HG03175 (cell line): ENCODE data around the gene MACROD2.

Experiments
- ATAC-seq: cut with Tn5 transposase; IDR thresholded peaks from one replicate; pipeline ENCODE4 v1.9.1; 2021; ENCODE audit warnings: mild to moderate bottlenecking, moderate library complexity; ENCODE audit not compliant: unreplicated experiment

Gene MACROD2

DNA sequence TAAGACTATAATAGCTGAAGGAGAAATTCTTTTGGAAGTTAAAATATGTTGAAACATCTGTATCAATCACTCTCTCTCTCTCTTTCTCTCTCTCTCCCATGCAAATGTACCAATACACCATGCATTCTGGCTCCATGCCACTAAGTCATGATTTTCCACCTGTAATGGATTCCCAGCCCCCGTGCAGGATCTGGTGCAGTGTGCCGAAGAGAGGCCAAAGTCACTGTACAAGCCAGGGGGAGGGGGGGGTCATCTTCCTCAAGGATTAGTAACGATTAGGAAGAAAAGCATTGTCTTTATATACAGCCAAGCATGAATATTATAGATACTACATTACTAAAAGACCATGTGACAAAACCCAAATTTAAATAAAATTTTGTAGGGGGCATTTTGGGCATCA lies 1852.8 kb downstream of the MACROD2 start:
- ATAC-seq, result no peak

GRCh38 chr20:15848995-15849610 lies 1853.8 kb downstream of the MACROD2 start:
- ATAC-seq, result no peak

- ATAC-seq, result no peak
Measured at GRCh38 chr20:15851576-15852215, 1856.4 kb downstream of the MACROD2 start.

GRCh38 chr20:15854911-15855310 lies 1859.6 kb downstream of the MACROD2 start:
- ATAC-seq, result no peak

DNA sequence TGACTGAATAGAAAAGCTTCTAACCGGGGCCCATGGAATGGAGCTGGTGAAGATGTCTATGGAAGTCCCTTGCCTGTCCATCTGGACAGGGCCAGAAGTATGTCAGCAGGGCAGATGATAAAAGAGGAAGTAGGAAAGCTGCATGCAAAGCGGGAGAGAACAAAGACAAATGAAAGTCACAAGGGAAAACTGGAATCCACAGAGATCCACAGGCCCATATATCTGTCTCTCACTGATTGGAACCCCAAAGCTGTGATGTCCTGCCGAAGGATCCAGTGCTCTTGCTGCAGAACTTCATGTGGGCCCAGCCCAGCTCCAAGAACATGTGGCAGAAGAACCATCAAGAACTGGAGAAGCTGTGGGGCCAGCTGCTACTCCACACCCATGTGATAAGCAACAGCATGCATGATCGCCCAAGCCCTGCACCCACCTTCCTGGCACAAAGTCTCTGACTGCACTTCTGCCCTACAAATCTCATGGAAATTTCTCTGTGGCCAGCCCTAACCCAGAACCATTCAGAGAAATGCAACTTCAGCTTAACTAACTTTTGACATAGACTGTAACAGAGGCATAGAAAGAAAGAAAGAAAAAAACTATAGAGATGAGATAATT lies 1862.0 kb downstream of the MACROD2 start:
- ATAC-seq, result peak; percentile 74

DNA sequence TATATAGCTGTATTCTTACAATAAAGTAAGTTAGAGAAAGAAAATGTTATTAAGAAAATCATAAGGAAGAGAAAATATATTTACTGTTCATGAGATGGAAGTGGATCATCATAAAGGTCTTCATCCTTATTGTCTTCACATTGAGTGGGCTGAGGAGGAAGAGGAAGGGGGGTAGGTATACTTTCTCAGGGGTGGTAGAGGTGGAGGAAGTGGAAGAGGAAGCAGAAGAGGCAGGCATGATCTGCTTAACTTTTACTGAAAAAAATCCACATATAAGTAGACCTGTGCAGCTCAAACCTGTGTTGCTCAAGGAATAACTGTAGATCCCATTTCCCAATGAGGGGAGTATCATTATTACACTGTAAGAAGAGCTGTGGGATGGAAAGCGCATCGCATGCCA lies 1863.7 kb downstream of the MACROD2 start:
- no peak for ATAC-seq

DNA sequence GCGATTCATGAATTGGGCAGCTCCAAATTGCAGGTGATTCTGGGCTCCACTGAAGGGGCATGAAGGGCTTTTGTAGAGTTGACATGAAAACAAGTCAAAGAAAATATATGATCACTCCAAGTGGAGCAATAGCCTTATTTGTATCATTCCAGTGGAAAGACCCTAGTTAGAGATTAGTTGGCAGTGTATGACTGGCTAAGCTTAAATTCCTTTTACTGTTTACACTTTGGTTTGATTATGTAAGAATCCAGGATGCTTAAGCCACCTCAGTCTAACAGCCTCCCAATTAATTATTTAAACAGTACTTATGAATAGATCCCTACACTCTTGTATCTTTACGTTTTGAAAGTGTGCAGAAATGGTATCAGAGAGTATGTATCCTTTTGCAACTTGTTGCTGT lies 1865.5 kb downstream of the MACROD2 start:
- ATAC-seq, result no peak

DNA sequence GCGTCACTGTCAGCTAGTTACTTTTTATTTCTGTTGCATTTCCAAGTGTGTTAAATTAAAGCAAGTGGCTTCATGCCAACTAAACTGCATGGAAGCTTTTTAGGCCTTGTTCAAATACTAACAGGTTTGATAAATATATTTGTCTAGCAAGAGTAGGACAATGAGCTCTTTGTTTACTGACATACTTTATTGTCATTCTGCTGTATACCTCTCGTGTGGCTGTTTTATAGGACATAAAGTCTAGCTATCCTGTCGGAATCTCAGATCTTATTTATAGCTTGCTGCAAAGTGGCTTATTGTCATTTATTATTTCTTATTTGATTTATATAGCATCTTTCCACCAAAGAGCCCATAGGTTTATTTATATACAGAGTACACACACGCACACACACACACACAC lies 1866.9 kb downstream of the MACROD2 start:
- no peak for ATAC-seq

- no peak for ATAC-seq
Measured at GRCh38 chr20:15863735-15864134, 1868.4 kb downstream of the MACROD2 start.

DNA sequence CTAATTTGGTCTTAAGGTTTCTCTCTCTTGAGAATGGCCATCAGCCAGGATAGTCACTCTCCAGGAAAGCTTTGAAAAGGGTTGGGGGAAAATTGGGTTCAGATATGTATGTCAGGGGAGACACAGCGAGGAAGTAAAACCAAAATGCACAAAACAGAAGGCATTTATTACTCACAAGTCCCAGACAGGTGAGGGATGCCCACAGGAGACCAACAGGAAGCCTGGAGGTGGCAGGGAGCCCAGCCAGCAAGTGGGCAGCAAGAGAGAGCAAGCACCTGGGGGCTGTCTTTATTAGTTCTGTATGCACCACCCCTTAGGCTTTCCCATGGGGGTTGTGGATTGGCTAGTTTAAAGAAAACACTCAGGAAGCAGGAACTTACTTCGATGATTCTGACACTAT lies 1870.2 kb downstream of the MACROD2 start:
- ATAC-seq, result no peak

GRCh38 chr20:15866916-15867730 lies 1871.8 kb downstream of the MACROD2 start:
- ATAC-seq, result no peak

- no peak for ATAC-seq
Measured at GRCh38 chr20:15867899-15868298, 1872.6 kb downstream of the MACROD2 start.

GRCh38 chr20:15875446-15875845 lies 1880.1 kb downstream of the MACROD2 start:
- no peak for ATAC-seq

DNA sequence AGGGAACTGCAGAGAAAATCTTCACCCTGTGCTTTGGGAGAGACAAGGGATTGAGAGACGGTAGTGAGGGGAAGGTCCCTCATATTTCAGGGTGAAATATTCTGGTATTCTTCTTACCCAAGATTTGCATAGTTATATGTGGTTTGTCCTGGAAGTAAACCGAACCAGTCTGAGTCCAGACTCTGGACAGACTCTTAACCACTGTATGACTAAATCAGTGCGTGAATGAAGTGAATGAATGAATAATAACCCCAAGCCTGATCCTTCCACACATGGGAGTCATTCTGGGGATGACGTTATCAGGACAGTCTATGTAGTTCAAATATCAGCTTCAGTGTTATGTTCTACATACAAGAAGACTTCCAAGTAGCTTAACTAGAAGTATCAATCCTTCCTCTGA lies 1887.2 kb downstream of the MACROD2 start:
- no peak for ATAC-seq

GRCh38 chr20:15886250-15886649 lies 1890.9 kb downstream of the MACROD2 start:
- no peak for ATAC-seq

GRCh38 chr20:15887387-15887786 lies 1892.1 kb downstream of the MACROD2 start:
- no peak for ATAC-seq

DNA sequence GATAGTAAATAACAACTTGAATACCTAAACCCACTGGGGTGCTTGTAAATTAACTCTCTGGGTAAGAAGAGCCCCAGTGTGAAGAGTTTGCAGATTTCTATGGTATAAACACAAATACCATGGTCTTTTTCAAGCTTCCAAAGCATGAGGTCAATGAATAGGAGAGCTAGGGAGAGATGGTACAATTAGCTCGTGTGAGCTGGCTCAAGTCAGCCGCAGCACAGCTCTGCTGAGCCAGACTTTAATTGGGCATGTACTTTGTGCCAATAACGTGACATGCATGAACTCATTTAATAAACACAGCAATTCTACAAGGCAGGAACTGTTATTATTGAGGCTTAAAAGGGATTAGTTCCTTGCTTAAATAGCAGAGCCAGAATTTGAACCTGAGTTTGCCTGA lies 1893.7 kb downstream of the MACROD2 start:
- ATAC-seq, result no peak

DNA sequence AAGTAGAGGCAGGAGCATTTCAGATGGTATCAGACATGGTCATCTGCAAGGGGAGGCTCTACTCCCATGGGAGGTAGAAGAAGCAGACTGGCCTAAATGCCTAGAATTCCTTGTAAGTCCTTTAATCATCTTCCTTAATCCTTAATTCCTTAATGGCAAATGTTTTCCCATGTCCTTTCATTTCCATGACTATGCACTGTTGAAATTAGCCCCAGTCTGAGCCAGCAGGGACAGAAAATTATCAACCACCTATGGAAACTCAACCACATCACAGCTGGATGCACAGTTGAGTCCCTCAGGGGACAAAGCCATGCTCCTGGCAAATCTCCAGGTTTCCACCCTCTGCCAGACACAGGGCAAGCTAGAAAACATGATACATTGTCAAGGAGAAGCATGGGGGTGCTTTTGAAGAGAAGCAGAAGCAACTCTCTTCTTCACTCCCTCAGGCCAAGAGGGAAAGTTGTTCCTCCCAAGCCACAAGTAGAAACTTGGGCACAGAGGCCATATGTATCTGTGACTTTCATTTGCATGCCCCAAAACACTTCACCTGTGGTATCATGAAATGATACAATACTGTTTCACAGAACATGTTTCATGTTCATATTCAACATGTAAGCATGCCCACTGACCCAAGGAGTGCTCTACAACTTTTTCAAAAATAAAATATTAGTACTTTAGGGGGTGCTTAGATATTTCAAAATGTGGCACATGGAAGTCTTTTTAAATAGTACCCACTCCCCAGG lies 1894.4 kb downstream of the MACROD2 start:
- no peak for ATAC-seq

DNA sequence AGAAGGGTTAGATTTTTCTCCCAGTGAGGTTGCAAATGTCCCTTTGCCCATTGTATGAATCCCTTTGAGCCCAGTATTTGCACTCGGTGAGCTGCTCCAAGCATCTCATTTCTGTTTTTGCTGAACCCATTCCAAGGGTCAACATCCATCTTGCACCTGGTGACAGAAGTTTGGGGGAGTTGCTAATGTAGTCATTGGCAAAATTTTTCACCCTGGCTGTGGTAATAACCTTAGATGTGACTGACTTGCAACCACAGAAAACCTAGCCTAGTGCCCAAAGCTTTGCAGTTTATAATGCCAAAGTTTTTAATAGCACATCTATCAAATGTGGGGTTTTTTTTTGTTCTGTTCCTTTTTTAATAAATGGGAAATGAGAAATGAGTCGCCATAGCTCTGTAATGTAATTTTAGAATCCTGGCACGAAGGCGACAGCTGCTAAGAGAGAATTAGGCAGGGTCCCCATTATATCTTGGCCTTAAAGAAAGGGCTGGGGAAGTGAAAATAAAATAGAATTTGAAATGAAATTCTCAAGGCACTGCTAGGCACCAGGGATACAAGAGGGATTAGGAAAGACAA lies 1895.2 kb downstream of the MACROD2 start:
- no peak for ATAC-seq

GRCh38 chr20:15895126-15895525 lies 1899.8 kb downstream of the MACROD2 start:
- no peak for ATAC-seq
